IMR-90 (cell line): Measurements from ENCODE around the gene LPGAT1. TPM values are rescaled to one million over a fixed set of nuclear protein-coding genes. Genes with fewer than 3 reads are reported as not detected.

ENCODE experiments used
- ATAC-seq: fragments of 200-7000 bp; cut with Tn5 transposase; 2 replicates; pipeline ENCODE4 v1.9.1; 2020; ENCODE audit warnings: low read depth, mild to moderate bottlenecking, moderate library complexity
- BruUV-seq: library from RNA; stranded (reverse); fragments of 400-500 nt; replicated peaks from 2 replicates; lab custom pipeline; 2021; lab: Mats Ljungman, UMichigan
- CTCF ChIA-PET: fragments of 300-600 bp; formaldehyde crosslinking; extraction: SDS; loops from one replicate; lab custom pipeline; 2021; ENCODE audit warnings: antibody characterized with exemption; lab: Yijun Ruan, JAX
- POLR2A ChIA-PET: fragments of 300-600 bp; sonication (Branson Sonifier 250); formaldehyde crosslinking; loops from one replicate; lab custom pipeline; 2022; ENCODE audit warnings: antibody characterized with exemption; ENCODE audit not compliant: unreplicated experiment; lab: Charles Lee
- DNase-seq: peaks from one replicate; pipeline ENCODE4 v3.0.0; 2013
- H2AFZ ChIP-seq: replicated peaks from 2 replicates; pipeline ENCODE3; 2013; ENCODE audit warnings: low read length, mild to moderate bottlenecking; ENCODE audit not compliant: poor library complexity
- H2AK5ac ChIP-seq: 2 replicates; pipeline ENCODE4 v1.6.1; 2013; ENCODE audit warnings: low read depth, low read length, inconsistent platforms
- H2AK9ac ChIP-seq: replicated peaks from 2 replicates; pipeline ENCODE3; 2013; ENCODE audit warnings: mild to moderate bottlenecking, low read depth, low read length, moderate library complexity; ENCODE audit not compliant: poor library complexity
- H2BK120ac ChIP-seq: 2 replicates; pipeline ENCODE4 v1.6.1; 2013; ENCODE audit warnings: low read depth, low read length, inconsistent platforms
- H2BK15ac ChIP-seq: 3 replicates; pipeline ENCODE4 v1.6.1; 2013; ENCODE audit warnings: low read depth, low read length, inconsistent platforms
- H2BK20ac ChIP-seq: 2 replicates; pipeline ENCODE4 v1.6.1; 2013; ENCODE audit warnings: low read depth, mild to moderate bottlenecking, inconsistent platforms, low read length, moderate library complexity
- H2BK5ac ChIP-seq: 2 replicates; pipeline ENCODE4 v1.6.1; 2013; ENCODE audit warnings: mild to moderate bottlenecking, low read depth, low read length, inconsistent platforms; ENCODE audit not compliant: poor library complexity, severe bottlenecking
- H3K14ac ChIP-seq: replicated peaks from 2 replicates; pipeline ENCODE4 v1.6.1; 2013; ENCODE audit warnings: low read depth, low read length, inconsistent platforms
- H3K18ac ChIP-seq: 2 replicates; pipeline ENCODE4 v1.6.1; 2013; ENCODE audit warnings: low read depth, low read length, control low read depth
- H3K23ac ChIP-seq: 2 replicates; pipeline ENCODE4 v1.6.1; 2013; ENCODE audit warnings: low read depth, low read length, inconsistent platforms
- H3K27ac ChIP-seq: 2 replicates; pipeline ENCODE4 v1.5.1; 2013; ENCODE audit warnings: mild to moderate bottlenecking, control low read depth, low read length; ENCODE audit not compliant: insufficient read depth
- H3K27me3 ChIP-seq: 2 replicates; pipeline ENCODE4 v1.6.1; 2013; ENCODE audit warnings: low read length; ENCODE audit not compliant: control insufficient read depth, insufficient read depth
- H3K36me3 ChIP-seq: 2 replicates; pipeline ENCODE4 v1.6.1; 2013; ENCODE audit warnings: low read length, mixed read lengths; ENCODE audit not compliant: control insufficient read depth, insufficient read depth
- H3K4ac ChIP-seq: 2 replicates; pipeline ENCODE4 v1.6.1; 2013; ENCODE audit warnings: low read depth, low read length, inconsistent platforms
- H3K4me1 ChIP-seq: 2 replicates; pipeline ENCODE4 v1.6.1; 2013; ENCODE audit warnings: low read length, mixed read lengths; ENCODE audit not compliant: control insufficient read depth, insufficient read depth
- H3K4me2 ChIP-seq: 2 replicates; pipeline ENCODE4 v1.6.1; 2013; ENCODE audit warnings: low read depth, mild to moderate bottlenecking, control low read depth, low read length, moderate library complexity
- H3K4me3 ChIP-seq: 2 replicates; pipeline ENCODE4 v1.5.1; 2013; ENCODE audit warnings: low read depth, mild to moderate bottlenecking, control low read depth, low read length, moderate library complexity; ENCODE audit not compliant: insufficient read depth
- H3K56ac ChIP-seq: 2 replicates; pipeline ENCODE4 v1.6.1; 2013; ENCODE audit warnings: low read length, inconsistent platforms; ENCODE audit not compliant: insufficient read depth; ENCODE audit errors: extremely low read depth
- H3K79me1 ChIP-seq, 2 experiments: 2 replicates each; pipeline ENCODE4 v1.6.1; 2013; ENCODE audit warnings: low read length in 2 of 2, inconsistent platforms in 1 of 2, low read depth in 1 of 2
- H3K9ac ChIP-seq: 2 replicates; pipeline ENCODE4 v1.6.1; 2013; ENCODE audit warnings: low read depth, low read length, control low read depth
- H3K9me1 ChIP-seq: 2 replicates; pipeline ENCODE4 v1.6.1; 2013; ENCODE audit warnings: low read length, inconsistent platforms; ENCODE audit not compliant: insufficient read depth
- H3K9me3 ChIP-seq: 2 replicates; pipeline ENCODE4 v1.6.1; 2013; ENCODE audit warnings: low read length; ENCODE audit not compliant: control insufficient read depth, insufficient read depth
- H4K20me1 ChIP-seq: 2 replicates; pipeline ENCODE4 v1.6.1; 2013; ENCODE audit warnings: low read length, inconsistent platforms; ENCODE audit not compliant: insufficient read depth
- H4K5ac ChIP-seq: 2 replicates; pipeline ENCODE4 v1.6.1; 2013; ENCODE audit warnings: mild to moderate bottlenecking, low read depth, low read length, control low read depth
- H4K8ac ChIP-seq, 2 experiments: 2 replicates each; pipeline ENCODE4 v1.6.1; 2013; ENCODE audit warnings: low read depth in 2 of 2, low read length in 2 of 2, control low read depth in 1 of 2, inconsistent platforms in 1 of 2
- H4K91ac ChIP-seq: 2 replicates; pipeline ENCODE4 v1.6.1; 2013; ENCODE audit warnings: low read depth, low read length, inconsistent platforms; ENCODE audit not compliant: insufficient read depth
- BHLHE40 ChIP-seq: fragments of 150-350 bp; IDR thresholded peaks from 2 replicates; pipeline ENCODE4 v1.6.1; 2016; ENCODE audit warnings: mild to moderate bottlenecking, low read depth, low read length
- RAD21 ChIP-seq: IDR thresholded peaks from 2 replicates; pipeline ENCODE4 v1.6.1; 2012; ENCODE audit warnings: low read length, improper control_type of control experiment
- WGBS, 2 experiments: methylation state at CpG; one replicate each; pipeline versions ENCODE4 v1.1.5 to v1.1.7; 2013; ENCODE audit warnings: missing lambda C conversion rate in 2 of 2; ENCODE audit not compliant: insufficient read length in 1 of 2; ENCODE audit errors: extremely low coverage in 2 of 2; 5-methylcytosine and 5-hydroxymethylcytosine counted together
- dilution Hi-C: fragments of 300-500 bp; cut with HindIII; formaldehyde crosslinking; loops from one replicate; pipeline ENCODE4 v1.14.3; 2018; ENCODE audit warnings: low sequenced_read_pairs; ENCODE audit not compliant: unreplicated experiment
- in situ Hi-C: fragments of 300-500 bp; cut with MboI; formaldehyde crosslinking; loops from 3 replicates; pipeline ENCODE4 v1.14.3; 2019; ENCODE audit warnings: low sequenced_read_pairs, inconsistent platforms, mixed read lengths
- intact Hi-C: fragments of 100-400 bp; cut with micrococcal nuclease; formaldehyde crosslinking; loops from 2 replicates; pipeline ENCODE4 v1.10.0; 2022
- polyA plus RNA-seq, 3 experiments: library from polyadenylated mRNA; depleted of rRNA; stranded (reverse); fragments of >200 nt; gene quantifications; 2 replicates each; pipeline ENCODE4 v1.2.3, GENCODE V29; 2012; ENCODE audit warnings: low replicate concordance in 1 of 3
- total RNA-seq: library from RNA; depleted of rRNA; stranded (reverse); fragments of >200 nt; gene quantifications from 2 replicates; pipeline ENCODE4 v1.2.3, GENCODE V29; 2012

LPGAT1 gene
- total and polyA plus RNA-seq, 2 of the 4 experiments (the other 2 are of a cell fraction), result 6.7 to 13.6 TPM

DNA sequence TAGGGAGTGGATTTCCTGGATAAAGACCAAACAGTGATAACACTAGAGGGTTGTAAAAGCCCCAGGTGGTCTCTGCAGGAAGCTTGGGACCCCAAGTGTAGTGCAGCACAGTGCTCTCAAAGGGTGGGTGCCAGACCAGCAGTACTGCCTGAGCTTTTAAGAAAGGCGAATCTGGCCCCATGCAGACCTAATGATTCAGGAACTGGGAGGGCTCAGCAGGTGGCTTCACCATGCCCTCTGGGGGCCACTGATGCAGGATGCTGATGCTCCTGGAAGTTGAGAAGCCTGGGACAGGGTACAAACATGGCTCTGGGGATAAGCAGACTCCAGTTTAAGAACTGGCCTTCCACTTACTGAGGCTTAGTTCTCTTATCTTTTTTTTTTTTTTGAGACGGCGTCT, 126.0 kb downstream of the LPGAT1 start:
- Histone ChIP-seq H2AK9ac (no peak overlapping the region), H3K9ac (no peak overlapping the region), H3K56ac (no peak overlapping the region), H3K9me3 (no peaks in the 10 kb centered on the region), H3K27ac (no peak overlapping the region), H4K20me1 (no peaks in the 10 kb centered on the region), H3K4ac (no peak overlapping the region), H2AK5ac (no peak overlapping the region), H4K91ac (no peak overlapping the region), H2BK15ac (no peak overlapping the region), H2AFZ (no peak overlapping the region), H3K36me3 (no peaks in the 10 kb centered on the region), H4K8ac (no peak overlapping the region), H3K79me1 (no peaks in the 10 kb centered on the region), H3K14ac (no peak overlapping the region), H3K4me1 (peaks cover 3% of the 10 kb centered on the region; the same call in 1 of the 2 replicates), H2BK5ac (no peak overlapping the region), H3K9me1 (no peaks in the 10 kb centered on the region), H3K27me3 (peaks cover 16% of the 10 kb centered on the region), H3K4me2 (no peak overlapping the region), H4K5ac (no peak overlapping the region), H3K23ac (no peak overlapping the region), H2BK120ac (no peak overlapping the region), H3K18ac (no peak overlapping the region), H2BK20ac (no peak overlapping the region), H3K4me3 (no peak overlapping the region)
- POLR2A ChIA-PET, result no interaction called here
- TF ChIP-seq RAD21 (no peak), BHLHE40 (no peak)
- intact Hi-C loops (no loop called here), dilution Hi-C loops (no loop called here), in situ Hi-C loops (no loop called here)
- ATAC-seq, result no peak
- no peak for DNase-seq
- CTCF ChIA-PET, result no interaction called here
- WGBS, 2 experiments, result no CpG with 5 or more reads among the region's 3 CpGs
- BruUV-seq, result no TSS peak
